GM21526 (cell line): Measurements from ENCODE around the gene TMCC3.
"Not testable (repeated sequence)": the region's sequence is repeated elsewhere in the genome, so short reads cannot be mapped to it uniquely, and the experiment has no call there.

Experiments
- ATAC-seq: cut with Tn5 transposase; IDR thresholded peaks from one replicate; pipeline ENCODE4 v1.9.1; 2021; ENCODE audit warnings: moderate library complexity; ENCODE audit not compliant: unreplicated experiment, low FRiP score

TMCC3 gene

DNA sequence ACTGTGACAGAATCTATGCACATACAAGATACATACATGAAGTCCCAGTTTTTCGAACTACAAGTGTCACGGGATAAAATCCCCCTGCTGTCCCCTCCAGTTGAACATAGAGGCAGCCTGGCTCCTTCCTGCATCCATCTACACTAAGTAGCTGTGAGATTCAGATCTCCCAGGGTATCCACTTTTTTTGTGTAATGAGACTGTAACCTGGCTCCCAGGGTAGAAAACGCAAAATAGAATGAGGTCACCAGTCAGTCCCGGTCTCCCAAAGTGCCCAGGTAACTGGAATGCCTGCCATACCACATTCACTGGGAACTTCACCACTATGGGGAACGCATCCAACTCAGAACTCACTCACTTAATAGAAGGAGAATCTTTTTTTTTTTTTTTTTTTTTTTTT is 67.8 kb downstream of the TMCC3 start:
- ATAC-seq, result no peak

DNA sequence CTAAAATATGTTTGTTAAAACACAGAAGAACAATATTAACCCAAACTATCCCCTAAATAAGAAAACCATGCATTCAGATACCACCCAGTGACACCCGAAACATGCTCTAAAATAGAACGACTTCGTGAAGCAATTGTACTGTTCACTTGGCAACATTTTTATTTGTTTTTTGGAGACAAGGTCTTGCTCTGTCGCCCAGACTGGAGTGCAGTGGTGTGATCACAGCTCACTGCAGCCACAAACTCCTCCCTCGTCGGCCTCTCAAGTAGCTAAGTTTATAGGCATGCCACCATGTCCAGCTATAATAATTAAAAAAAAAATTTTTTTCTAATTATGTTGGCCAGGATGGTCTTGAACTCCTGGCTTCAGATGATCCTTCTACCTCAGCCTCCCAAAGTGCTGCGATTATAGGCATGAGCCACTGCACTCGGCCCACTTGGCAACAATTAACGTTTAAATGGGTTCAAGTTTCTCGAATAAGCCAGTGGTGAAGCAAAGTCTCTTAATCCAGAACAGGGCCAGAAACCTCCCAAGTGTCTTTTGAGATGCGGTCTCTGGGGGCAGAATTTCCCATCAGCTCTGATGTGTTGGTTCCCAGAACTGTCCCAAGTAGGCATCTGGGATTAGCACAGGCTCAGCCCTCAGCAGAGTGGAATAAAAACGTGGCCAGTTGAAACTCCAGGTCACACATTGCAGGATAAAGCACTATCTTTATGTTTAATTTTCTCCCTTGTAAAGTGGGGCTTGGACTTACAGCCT is 74.5 kb downstream of the TMCC3 start:
- no peak for ATAC-seq

DNA sequence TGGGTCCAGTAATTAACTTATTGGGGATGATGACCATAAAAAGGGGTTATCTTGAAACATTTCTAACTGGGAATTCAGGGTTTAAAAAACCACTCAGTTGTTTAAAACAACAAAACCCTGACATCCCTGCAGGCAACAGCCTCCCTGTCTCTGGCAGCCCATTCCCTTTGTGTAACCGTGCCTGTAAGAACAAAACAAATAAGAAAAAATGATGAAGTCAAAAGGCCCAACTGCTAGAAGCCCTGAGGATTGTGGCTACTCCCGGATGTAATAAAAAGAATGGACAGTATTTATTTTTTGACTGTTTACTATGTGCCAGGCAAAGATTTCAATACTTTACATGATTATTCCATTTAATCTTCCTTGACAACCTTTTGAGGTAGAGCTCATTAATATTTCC is 75.3 kb downstream of the TMCC3 start:
- ATAC-seq, result no peak

- no peak for ATAC-seq
Observed at GRCh38 chr12:94571556-94571955, 78.8 kb downstream of the TMCC3 start.

DNA sequence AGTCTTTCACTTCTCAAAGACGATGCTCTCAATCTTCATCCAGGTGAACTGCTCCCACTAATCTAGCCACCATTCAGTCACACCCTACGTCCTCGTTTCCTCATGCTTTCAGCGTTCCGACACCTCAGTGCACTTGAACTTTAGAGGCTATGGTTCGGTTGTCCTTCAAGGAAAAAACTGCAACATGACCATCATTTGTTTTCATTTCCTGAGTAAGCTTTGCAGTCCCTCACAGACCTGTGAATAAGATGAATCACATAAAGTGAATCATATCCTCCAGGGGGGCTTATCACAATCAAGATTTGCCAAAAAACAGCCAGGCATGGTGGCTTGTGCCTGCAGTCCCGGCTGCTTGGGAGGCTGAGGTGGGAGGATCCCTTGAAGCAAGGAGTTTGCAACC is 80.2 kb downstream of the TMCC3 start:
- no peak for ATAC-seq

GRCh38 chr12:94567761-94568160 is 82.6 kb downstream of the TMCC3 start:
- no peak for ATAC-seq

- ATAC-seq, result no peak
Observed at GRCh38 chr12:94566345-94566744, 84.0 kb downstream of the TMCC3 start.

GRCh38 chr12:94565683-94566082 is 84.7 kb downstream of the TMCC3 start:
- no peak for ATAC-seq

- ATAC-seq, result no peak
Observed at GRCh38 chr12:94563286-94563685, 87.1 kb downstream of the TMCC3 start.

- ATAC-seq, result peak; percentile 79
Observed at GRCh38 chr12:94561943-94562411, 88.4 kb downstream of the TMCC3 start.

GRCh38 chr12:94560431-94561221 is 89.7 kb downstream of the TMCC3 start:
- ATAC-seq, result peak; percentile 62

DNA sequence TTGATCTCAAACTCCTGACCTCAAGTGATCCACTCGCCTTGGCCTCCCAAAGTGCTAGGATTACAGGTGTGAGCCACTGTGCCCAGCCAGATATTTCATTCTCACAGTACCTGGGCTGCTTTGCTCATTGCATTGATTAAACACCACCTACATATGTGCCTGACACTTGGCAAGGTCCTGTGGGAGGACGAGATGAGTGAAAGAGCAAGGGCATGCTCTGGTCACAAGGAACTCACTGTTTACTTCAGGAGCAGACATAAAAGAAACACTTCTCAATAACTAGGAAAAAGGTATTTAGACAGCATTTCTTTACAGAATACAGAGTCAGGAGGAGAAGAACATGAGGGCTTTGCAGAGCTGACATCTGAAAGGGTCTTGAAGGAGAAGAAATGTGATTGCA is 91.7 kb downstream of the TMCC3 start:
- ATAC-seq, result no peak

GRCh38 chr12:94557746-94558295 is 92.5 kb downstream of the TMCC3 start:
- no peak for ATAC-seq

- ATAC-seq, result no peak
Observed at GRCh38 chr12:94555687-94556086, 94.7 kb downstream of the TMCC3 start.

DNA sequence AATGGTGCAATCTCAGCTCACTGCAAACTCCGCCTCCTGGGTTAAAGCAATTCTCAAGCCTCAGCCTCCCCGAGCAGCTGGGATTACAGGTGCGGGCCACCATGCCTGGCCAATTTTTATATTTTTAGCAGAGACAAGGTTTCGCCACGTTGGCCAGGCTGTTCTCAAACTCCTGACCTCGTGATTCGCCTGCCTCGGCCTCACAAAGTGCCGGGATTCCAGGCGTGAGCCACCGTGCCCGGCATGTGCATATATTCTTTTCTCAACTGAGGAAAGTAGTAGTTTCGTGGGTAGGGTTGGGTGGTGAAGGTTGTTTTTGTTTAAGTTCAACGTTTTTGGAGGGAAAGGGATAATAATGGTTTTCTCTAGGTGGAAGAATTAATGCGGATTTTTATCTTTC is 96.5 kb downstream of the TMCC3 start:
- no peak for ATAC-seq

DNA sequence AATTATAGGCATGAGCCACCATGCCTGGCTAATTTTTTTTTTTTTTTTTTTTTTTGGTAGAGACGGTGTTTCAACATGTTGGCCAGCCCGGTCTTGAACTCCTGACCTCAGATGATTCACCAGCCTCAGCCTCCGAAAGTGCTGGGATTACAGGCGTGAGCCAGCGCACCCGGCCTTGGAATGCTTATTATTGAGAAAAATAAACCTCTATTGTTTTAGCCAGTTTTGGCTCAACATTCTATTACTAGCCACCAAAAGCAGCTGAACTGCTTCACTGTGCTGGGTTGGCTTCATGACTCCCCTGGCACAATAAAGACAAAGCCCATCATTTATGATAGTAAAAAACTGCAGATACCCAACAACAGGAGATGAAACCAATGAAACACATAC is 97.2 kb downstream of the TMCC3 start:
- no peak for ATAC-seq

DNA sequence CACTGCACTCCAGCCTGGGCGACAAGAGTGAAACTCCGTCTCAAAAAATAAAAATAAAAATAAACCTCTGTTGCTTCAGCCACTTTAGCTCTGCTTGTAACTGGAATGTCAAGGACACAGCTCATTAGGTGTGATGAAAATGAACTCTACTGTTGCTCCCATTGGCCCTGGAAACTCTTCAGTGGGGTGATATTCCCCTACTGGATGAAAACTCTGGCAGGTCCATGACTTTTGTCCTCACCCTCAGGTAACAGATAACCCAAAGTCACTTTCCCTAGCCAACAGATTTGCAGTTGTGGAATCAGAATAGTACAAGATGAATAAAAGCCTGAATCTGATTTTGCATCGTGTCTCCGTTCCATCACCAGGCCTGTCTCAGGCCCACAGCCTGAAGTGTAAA is 98.5 kb downstream of the TMCC3 start:
- no peak for ATAC-seq

- no peak for ATAC-seq
Observed at GRCh38 chr12:94550964-94551363, 99.4 kb downstream of the TMCC3 start.

DNA sequence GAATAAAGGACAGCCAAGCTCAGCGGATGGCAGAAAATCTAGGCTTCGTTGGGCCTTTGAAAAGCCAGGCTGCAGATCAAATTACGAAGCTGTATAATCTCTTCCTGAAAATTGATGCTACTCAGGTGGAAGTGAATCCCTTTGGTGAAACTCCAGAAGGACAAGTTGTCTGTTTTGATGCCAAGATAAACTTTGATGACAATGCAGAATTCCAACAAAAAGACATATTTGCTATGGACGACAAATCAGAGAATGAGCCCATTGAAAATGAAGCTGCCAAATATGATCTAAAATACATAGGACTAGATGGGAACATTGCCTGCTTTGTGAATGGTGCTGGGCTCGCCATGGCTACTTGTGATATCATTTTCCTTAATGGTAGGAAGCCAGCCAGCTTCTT is 101.5 kb downstream of the TMCC3 start:
- not testable (repeated sequence) for ATAC-seq

GRCh38 chr12:94545935-94546771 is 104.2 kb downstream of the TMCC3 start:
- peak; percentile 81 for ATAC-seq

- ATAC-seq, result no peak
Observed at GRCh38 chr12:94544355-94544754, 106.0 kb downstream of the TMCC3 start.
